ENCODE measurements around the gene DAAM1. TPM values are rescaled to one million over a fixed set of nuclear protein-coding genes. Genes with fewer than 3 reads are reported as not detected.

DAAM1 gene
- polyA plus RNA-seq, 2 of the 4 experiments (the other 2 are of a cell fraction), result 6.8 to 10.8 TPM

- peak in 1 of 2 experiments; percentile 45; a peak in 1 of 5 replicates for TF ChIP-seq EP300 (IDR thresholded peaks at IDR 0.05)
- no peak for TF ChIP-seq CHD2 (IDR thresholded peaks at IDR 0.05; ENCODE audit: low read length, partially characterized antibody)
- no peak for TF ChIP-seq SREBF2 (IDR thresholded peaks at IDR 0.05)
- TF ChIP-seq MYC (IDR thresholded peaks at IDR 0.05; ENCODE audit: borderline replicate concordance, low read length), result no peak
- TF ChIP-seq, protein P1, sequence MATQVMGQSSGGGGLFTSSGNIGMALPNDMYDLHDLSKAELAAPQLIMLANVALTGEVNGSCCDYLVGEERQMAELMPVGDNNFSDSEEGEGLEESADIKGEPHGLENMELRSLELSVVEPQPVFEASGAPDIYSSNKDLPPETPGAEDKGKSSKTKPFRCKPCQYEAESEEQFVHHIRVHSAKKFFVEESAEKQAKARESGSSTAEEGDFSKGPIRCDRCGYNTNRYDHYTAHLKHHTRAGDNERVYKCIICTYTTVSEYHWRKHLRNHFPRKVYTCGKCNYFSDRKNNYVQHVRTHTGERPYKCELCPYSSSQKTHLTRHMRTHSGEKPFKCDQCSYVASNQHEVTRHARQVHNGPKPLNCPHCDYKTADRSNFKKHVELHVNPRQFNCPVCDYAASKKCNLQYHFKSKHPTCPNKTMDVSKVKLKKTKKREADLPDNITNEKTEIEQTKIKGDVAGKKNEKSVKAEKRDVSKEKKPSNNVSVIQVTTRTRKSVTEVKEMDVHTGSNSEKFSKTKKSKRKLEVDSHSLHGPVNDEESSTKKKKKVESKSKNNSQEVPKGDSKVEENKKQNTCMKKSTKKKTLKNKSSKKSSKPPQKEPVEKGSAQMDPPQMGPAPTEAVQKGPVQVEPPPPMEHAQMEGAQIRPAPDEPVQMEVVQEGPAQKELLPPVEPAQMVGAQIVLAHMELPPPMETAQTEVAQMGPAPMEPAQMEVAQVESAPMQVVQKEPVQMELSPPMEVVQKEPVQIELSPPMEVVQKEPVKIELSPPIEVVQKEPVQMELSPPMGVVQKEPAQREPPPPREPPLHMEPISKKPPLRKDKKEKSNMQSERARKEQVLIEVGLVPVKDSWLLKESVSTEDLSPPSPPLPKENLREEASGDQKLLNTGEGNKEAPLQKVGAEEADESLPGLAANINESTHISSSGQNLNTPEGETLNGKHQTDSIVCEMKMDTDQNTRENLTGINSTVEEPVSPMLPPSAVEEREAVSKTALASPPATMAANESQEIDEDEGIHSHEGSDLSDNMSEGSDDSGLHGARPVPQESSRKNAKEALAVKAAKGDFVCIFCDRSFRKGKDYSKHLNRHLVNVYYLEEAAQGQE (IDR thresholded peaks at IDR 0.05), result no peak
- TF ChIP-seq NR3C1 (IDR thresholded peaks at IDR 0.05), result no peak
Measured at GRCh38 chr14:59360923-59361794, 172.7 kb downstream of the DAAM1 start (continued).

GRCh38 chr14:59362513-59362912, 174.0 kb downstream of the DAAM1 start:
- no peaks in the 10 kb centered on the region for H3K9me3 ChIP-seq
- WGBS (ENCODE audit: missing lambda C conversion rate), result 84% methylated on average over 2 of the region's 2 CpGs
- no peak for ATAC-seq
- H3K27ac ChIP-seq, result peak overlapping the region; percentile 53 to 81; a peak in 4 of 6 replicates
- H3K4me1 ChIP-seq, result peaks cover 73% of the 10 kb centered on the region
- CTCF ChIA-PET, result interaction anchor here (0.6 kb wide), 1 partner anchor 161 kb away, joined by 4 read pairs; no protein-coding TSS in a partner anchor
- H3K4me3 ChIP-seq, result no peak overlapping the region
- TF ChIP-seq GATA3 (IDR thresholded peaks at IDR 0.05; ENCODE audit: borderline replicate concordance) (no peak), EP300 (IDR thresholded peaks at IDR 0.05) (no peak), POLR2AphosphoS2 (conservative IDR thresholded peaks at IDR 0.05; ENCODE audit: low read length) (no peak), CHD2 (IDR thresholded peaks at IDR 0.05; ENCODE audit: low read length, partially characterized antibody) (no peak), SREBF2 (IDR thresholded peaks at IDR 0.05) (no peak), MYC (IDR thresholded peaks at IDR 0.05; ENCODE audit: borderline replicate concordance, low read length) (no peak), HOXA7 (CRISPR knock-in tag; IDR thresholded peaks at IDR 0.05) (no peak), RARB (CRISPR knock-in tag; IDR thresholded peaks at IDR 0.05) (no peak), RNF2 (IDR thresholded peaks at IDR 0.05; ENCODE audit: borderline replicate concordance, low read depth) (no peak), KDM1A (IDR thresholded peaks at IDR 0.05; ENCODE audit: low read depth) (no peak), RAD21 (conservative IDR thresholded peaks at IDR 0.05 in 1 of 2, IDR thresholded peaks at IDR 0.05 in 1 of 2) (no peak), JUNB (IDR thresholded peaks at IDR 0.05) (no peak), CBX2 (IDR thresholded peaks at IDR 0.05; ENCODE audit: borderline replicate concordance, low read depth) (no peak), BCL3 (IDR thresholded peaks at IDR 0.05) (no peak), FOSL2 (IDR thresholded peaks at IDR 0.05) (no peak), FOSL2 (CRISPR knock-in tag; IDR thresholded peaks at IDR 0.05) (no peak)
- TF ChIP-seq, protein P2, sequence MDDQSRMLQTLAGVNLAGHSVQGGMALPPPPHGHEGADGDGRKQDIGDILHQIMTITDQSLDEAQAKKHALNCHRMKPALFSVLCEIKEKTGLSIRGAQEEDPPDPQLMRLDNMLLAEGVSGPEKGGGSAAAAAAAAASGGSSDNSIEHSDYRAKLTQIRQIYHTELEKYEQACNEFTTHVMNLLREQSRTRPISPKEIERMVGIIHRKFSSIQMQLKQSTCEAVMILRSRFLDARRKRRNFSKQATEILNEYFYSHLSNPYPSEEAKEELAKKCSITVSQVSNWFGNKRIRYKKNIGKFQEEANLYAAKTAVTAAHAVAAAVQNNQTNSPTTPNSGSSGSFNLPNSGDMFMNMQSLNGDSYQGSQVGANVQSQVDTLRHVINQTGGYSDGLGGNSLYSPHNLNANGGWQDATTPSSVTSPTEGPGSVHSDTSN (IDR thresholded peaks at IDR 0.05), result no peak
- TF ChIP-seq, protein P3, sequence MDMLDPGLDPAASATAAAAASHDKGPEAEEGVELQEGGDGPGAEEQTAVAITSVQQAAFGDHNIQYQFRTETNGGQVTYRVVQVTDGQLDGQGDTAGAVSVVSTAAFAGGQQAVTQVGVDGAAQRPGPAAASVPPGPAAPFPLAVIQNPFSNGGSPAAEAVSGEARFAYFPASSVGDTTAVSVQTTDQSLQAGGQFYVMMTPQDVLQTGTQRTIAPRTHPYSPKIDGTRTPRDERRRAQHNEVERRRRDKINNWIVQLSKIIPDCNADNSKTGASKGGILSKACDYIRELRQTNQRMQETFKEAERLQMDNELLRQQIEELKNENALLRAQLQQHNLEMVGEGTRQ (IDR thresholded peaks at IDR 0.05), result no peak
- FAIRE-seq, result no peak
- H3K4me2 ChIP-seq, result peak overlapping the region; percentile 61; the same call in 2 of the 3 replicates
- POLR2A ChIA-PET, result no interaction called here
- no peak for DNase-seq (ENCODE audit: low read depth in 1 of 2, low spot score in 1 of 2)

Data from A549 (cell line).